HG03066 (cell line): ENCODE measurements around the gene ZNF865.
"Not testable (repeated sequence)": the region's sequence is repeated elsewhere in the genome, so short reads cannot be mapped to it uniquely, and the experiment has no call there.

Source experiments
- ATAC-seq: cut with Tn5 transposase; IDR thresholded peaks from one replicate; pipeline ENCODE4 v1.9.1; 2021; ENCODE audit warnings: low read depth; ENCODE audit not compliant: unreplicated experiment

Gene ZNF865

GRCh38 chr19:55605637-55606470 lies at the start of gene ZNF865:
TSS of gene ZNF865 (plus strand) at chr19:55605647. CDS start at chr19:55613619, 7,972 bp downstream.
- no peak for ATAC-seq

GRCh38 chr19:55559684-55560083 lies 45.8 kb upstream of the ZNF865 start:
- no peak for ATAC-seq

- ATAC-seq: no peak
Observed at GRCh38 chr19:55563261-55563690, 42.2 kb upstream of the ZNF865 start.

- ATAC-seq: no peak
Observed at GRCh38 chr19:55566823-55567222, 38.6 kb upstream of the ZNF865 start.

- no peak for ATAC-seq
Observed at GRCh38 chr19:55567708-55568328, 37.6 kb upstream of the ZNF865 start.

- ATAC-seq: not testable (repeated sequence)
Observed at GRCh38 chr19:55569477-55569876, 36.0 kb upstream of the ZNF865 start.

- ATAC-seq: not testable (repeated sequence)
Observed at GRCh38 chr19:55573929-55574328, 31.5 kb upstream of the ZNF865 start.

- ATAC-seq: no peak
Observed at GRCh38 chr19:55576746-55577145, 28.7 kb upstream of the ZNF865 start.

GRCh38 chr19:55578031-55578760 lies 27.3 kb upstream of the ZNF865 start:
- no peak for ATAC-seq

GRCh38 chr19:55578761-55579747 lies 26.4 kb upstream of the ZNF865 start:
- no peak for ATAC-seq

GRCh38 chr19:55579766-55580621 lies 25.5 kb upstream of the ZNF865 start:
- ATAC-seq: no peak

- ATAC-seq: no peak
Observed at GRCh38 chr19:55580628-55581144, 24.8 kb upstream of the ZNF865 start, which contains the start of gene ZNF579. TSS of gene ZNF579 (minus strand) at chr19:55580848. CDS start at chr19:55579639, 1,209 bp downstream.

- ATAC-seq: no peak
Observed at GRCh38 chr19:55581145-55581822, 24.2 kb upstream of the ZNF865 start.

GRCh38 chr19:55581823-55582223 lies 23.6 kb upstream of the ZNF865 start:
- ATAC-seq: no peak

GRCh38 chr19:55582284-55582683 lies 23.2 kb upstream of the ZNF865 start:
- ATAC-seq: not testable (repeated sequence)

GRCh38 chr19:55583897-55584296 lies 21.6 kb upstream of the ZNF865 start:
- not testable (repeated sequence) for ATAC-seq

- ATAC-seq: no peak
Observed at GRCh38 chr19:55584871-55585270, 20.6 kb upstream of the ZNF865 start.

GRCh38 chr19:55585658-55586339 lies 19.6 kb upstream of the ZNF865 start:
- no peak for ATAC-seq
